Left ventricle myocardium superior (tissue), 1 donor: Measurements from ENCODE around the gene TMEM40. TPM values are rescaled to one million over a fixed set of nuclear protein-coding genes. Genes with fewer than 3 reads are reported as not detected.
A peak's percentile ranks its signal among the peaks of the same experiment; 100 is the strongest.

Experiments used
- ATAC-seq: fragments of 200-7000 bp; cut with Tn5 transposase; one replicate; pipeline ENCODE4 v1.9.1; 2020; ENCODE audit warnings: mild to moderate bottlenecking, moderate library complexity
- DNase-seq: peaks from one replicate; pipeline ENCODE4 v3.0.0-alpha.2; 2020
- intact Hi-C: fragments of 100-400 bp; cut with micrococcal nuclease; formaldehyde crosslinking; loops from one replicate; pipeline ENCODE4 v1.11.0; 2022
- total RNA-seq: library from RNA; stranded (reverse); fragmentation: NEBNext Ultra II Directional; extraction: Animal tissue kit (Norgen Biotek cat#: 25700); gene quantifications from one replicate; pipeline ENCODE4 v1.2.1, GENCODE V29; 2021
- donor health status: DM: no; HTN: yes; CAD: no; lungs with severe emphysema.

Gene TMEM40
- total RNA-seq, 1 donor from 2014 or later, result 2.8 TPM

GRCh38 chr3:12753275-12754028, 5.6 kb downstream of the TMEM40 start:
- DNase-seq (no peak), ATAC-seq (no peak)
- intact Hi-C loops, result no loop called here

- ATAC-seq (no peak), DNase-seq (no peak)
- intact Hi-C loops, result no loop called here
Observed at GRCh38 chr3:12752809-12753208, 6.2 kb downstream of the TMEM40 start.

- DNase-seq, result no peak
- no peak for ATAC-seq
- intact Hi-C loops, result no loop called here
Observed at GRCh38 chr3:12752102-12752501, 7.0 kb downstream of the TMEM40 start.

GRCh38 chr3:12751571-12751970, 7.5 kb downstream of the TMEM40 start:
- intact Hi-C loops, result no loop called here
- peak; percentile 76 for ATAC-seq
- no peak for DNase-seq

- ATAC-seq (peak; percentile 17), DNase-seq (no peak)
- intact Hi-C loops, result no loop called here
Observed at GRCh38 chr3:12750658-12751071, 8.4 kb downstream of the TMEM40 start.

GRCh38 chr3:12750223-12750622, 8.8 kb downstream of the TMEM40 start:
- DNase-seq (peak; percentile 63), ATAC-seq (peak; percentile 81)
- intact Hi-C loops, result no loop called here

GRCh38 chr3:12748477-12748876, 10.6 kb downstream of the TMEM40 start:
- DNase-seq (no peak), ATAC-seq (no peak)
- intact Hi-C loops, result no loop called here

GRCh38 chr3:12746419-12746818, 12.6 kb downstream of the TMEM40 start:
- intact Hi-C loops, result no loop called here
- DNase-seq (no peak), ATAC-seq (no peak)

- ATAC-seq, result no peak
- intact Hi-C loops, result no loop called here
- no peak for DNase-seq
Observed at GRCh38 chr3:12744326-12744725, 14.7 kb downstream of the TMEM40 start.

GRCh38 chr3:12743583-12743982, 15.5 kb downstream of the TMEM40 start:
- intact Hi-C loops, result no loop called here
- no peak for ATAC-seq
- no peak for DNase-seq

- DNase-seq, result no peak
- intact Hi-C loops, result no loop called here
- ATAC-seq, result no peak
Observed at GRCh38 chr3:12742330-12743107, 16.5 kb downstream of the TMEM40 start.

GRCh38 chr3:12741209-12741608, 17.9 kb downstream of the TMEM40 start:
- intact Hi-C loops, result no loop called here
- ATAC-seq, result peak; percentile 94

GRCh38 chr3:12737833-12738232, 21.2 kb downstream of the TMEM40 start:
- DNase-seq (no peak), ATAC-seq (no peak)
- intact Hi-C loops, result no loop called here

More at GRCh38 chr3:12741209-12741608, 17.9 kb downstream of the TMEM40 start:
- DNase-seq, result peak; percentile 41

- DNase-seq, result no peak
- no peak for ATAC-seq
- intact Hi-C loops, result no loop called here
Observed at GRCh38 chr3:12737319-12737718, 21.7 kb downstream of the TMEM40 start.

GRCh38 chr3:12734960-12735359, 24.1 kb downstream of the TMEM40 start:
- intact Hi-C loops, result no loop called here
- no peak for ATAC-seq
- no peak for DNase-seq

GRCh38 chr3:12733566-12733965, 25.5 kb downstream of the TMEM40 start:
- intact Hi-C loops, result no loop called here
- no peak for DNase-seq

GRCh38 chr3:12730506-12731242, 28.4 kb downstream of the TMEM40 start:
- ATAC-seq (no peak), DNase-seq (no peak)
- intact Hi-C loops, result no loop called here

More at GRCh38 chr3:12733566-12733965, 25.5 kb downstream of the TMEM40 start:
- ATAC-seq, result no peak

GRCh38 chr3:12729051-12729651, 29.9 kb downstream of the TMEM40 start:
- DNase-seq (peak; percentile 64), ATAC-seq (peak; percentile 94)
- intact Hi-C loops, result no loop called here

- ATAC-seq (no peak), DNase-seq (no peak)
- intact Hi-C loops, result no loop called here
Observed at GRCh38 chr3:12727937-12728336, 31.1 kb downstream of the TMEM40 start.
